Stimulated activated memory B cell treated with anti-CD40 and anti-IgM and Interleukin-4, amounts not matched to agents 10 μg/mL and 1 μg/mL and 100 μg/mL, for 72 hours (primary cell): ENCODE data around the gene PLK1.
"Not testable (repeated sequence)": the region's sequence is repeated elsewhere in the genome, so short reads cannot be mapped to it uniquely, and the experiment has no call there.

Experiments used
- ATAC-seq: fragments of 150-1000 bp; cut with Tn5 transposase; 2 replicates; pipeline ENCODE4 v1.10.0; 2021
- H3K27ac Mint-ChIP-seq: one replicate; pipeline ENCODE4 v1.8.0; 2022; ENCODE audit warnings: mild to moderate bottlenecking, mixed read lengths
- H3K27me3 Mint-ChIP-seq: one replicate; pipeline ENCODE4 v1.8.0; 2022; ENCODE audit warnings: mixed read lengths
- H3K36me3 Mint-ChIP-seq: one replicate; pipeline ENCODE4 v1.8.0; 2022; ENCODE audit warnings: mixed read lengths
- H3K4me1 Mint-ChIP-seq: one replicate; pipeline ENCODE4 v1.8.0; 2022; ENCODE audit warnings: mixed read lengths
- H3K4me3 Mint-ChIP-seq: one replicate; pipeline ENCODE4 v1.8.0; 2022; ENCODE audit warnings: mild to moderate bottlenecking, moderate library complexity, mixed read lengths
- H3K9me3 Mint-ChIP-seq: one replicate; pipeline ENCODE4 v1.8.0; 2022; ENCODE audit warnings: mixed read lengths

PLK1 gene

DNA sequence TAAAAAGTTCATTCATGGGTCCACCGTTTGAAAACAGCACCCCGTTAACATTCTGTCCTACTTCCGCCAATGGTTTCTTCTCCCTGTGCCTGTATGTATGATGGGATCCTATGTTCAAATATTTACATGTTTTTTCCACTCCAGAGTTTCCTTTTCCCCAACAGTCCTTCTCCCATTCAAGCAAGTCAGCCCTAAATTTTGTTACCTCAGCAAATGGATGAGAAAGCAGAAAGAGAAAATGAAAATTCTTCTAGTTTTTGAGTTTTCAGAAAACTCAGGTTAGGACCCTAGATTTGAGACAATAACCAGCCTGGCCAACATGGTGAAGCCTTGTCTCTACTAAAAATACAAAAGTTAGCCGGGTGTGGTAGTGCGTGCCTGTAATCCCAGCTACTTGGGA, 37.8 kb downstream of the PLK1 start:
- Mint-ChIP-seq H3K27ac (no peak overlapping the region), H3K4me1 (no peaks in the 10 kb centered on the region), H3K4me3 (no peak overlapping the region), H3K36me3 (no peaks in the 10 kb centered on the region), H3K9me3 (no peaks in the 10 kb centered on the region), H3K27me3 (peaks cover 48% of the 10 kb centered on the region)
- no peak for ATAC-seq

DNA sequence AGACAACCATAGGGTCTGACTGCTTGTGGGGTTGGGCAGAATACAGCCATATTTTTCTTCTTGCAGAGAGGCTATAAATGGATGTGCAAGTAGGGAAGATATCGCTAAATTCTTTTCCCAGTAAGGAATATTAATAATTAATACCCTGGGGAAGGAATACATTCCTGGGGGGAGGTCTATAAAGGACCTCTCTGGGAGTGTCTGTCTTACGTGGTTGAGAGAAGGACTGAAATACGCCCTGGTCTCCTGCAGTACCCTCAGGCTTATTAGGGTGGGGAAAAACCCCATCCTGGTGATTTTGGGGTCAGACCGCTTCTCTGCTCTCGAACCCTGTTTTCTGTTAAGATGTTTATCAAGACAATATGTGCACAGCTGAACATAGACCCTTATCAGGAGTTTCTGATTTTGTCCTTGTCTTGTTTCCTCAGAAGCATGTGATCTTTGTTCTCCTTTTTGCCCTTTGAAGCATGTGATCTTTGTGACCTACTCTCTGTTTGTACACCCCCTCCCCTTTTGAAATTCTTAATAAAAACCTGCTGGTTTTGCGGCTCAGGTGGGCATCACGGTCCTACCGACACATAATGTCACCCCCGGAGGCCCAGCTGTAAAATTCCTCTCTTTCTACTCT, 44.0 kb downstream of the PLK1 start:
- H3K4me1 Mint-ChIP-seq, H3K4me3 Mint-ChIP-seq, H3K27ac Mint-ChIP-seq, ATAC-seq, H3K36me3 Mint-ChIP-seq, H3K9me3 Mint-ChIP-seq: not testable (repeated sequence)
- H3K27me3 Mint-ChIP-seq, result peaks cover 23% of the 10 kb centered on the region

DNA sequence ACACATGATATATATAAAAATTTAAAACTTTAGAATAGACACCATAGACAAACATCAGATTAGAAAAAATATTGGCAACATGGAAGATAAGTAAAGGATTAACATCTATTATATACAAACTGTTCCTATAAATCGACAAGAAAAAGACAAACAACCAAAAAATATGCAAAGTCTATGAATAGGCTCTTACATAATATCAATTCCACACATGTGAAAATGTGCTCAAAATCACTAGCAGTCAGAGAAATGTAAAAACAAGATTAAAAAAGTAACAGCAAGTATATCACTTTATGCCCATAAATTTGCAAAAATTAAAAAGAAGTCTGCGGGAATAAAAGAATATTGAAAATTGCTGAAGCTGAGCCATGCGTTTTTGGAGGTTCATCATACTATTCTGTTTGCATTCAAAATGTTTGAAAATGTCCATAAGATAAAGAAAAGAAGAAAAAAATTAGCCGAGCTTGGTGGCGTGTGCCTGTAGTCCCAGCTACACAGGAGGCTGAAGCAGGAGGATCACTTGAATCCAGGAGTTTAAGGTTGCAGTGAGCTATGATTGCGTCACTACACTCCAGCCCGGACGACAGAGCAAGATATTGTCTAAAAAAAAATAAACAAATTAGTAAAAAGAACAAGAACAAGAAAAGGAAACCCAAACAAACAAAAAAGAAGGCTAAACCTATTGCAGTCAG, 45.6 kb downstream of the PLK1 start:
- Mint-ChIP-seq H3K4me1 (peaks cover 6% of the 10 kb centered on the region), H3K27ac (no peak overlapping the region), H3K36me3 (peaks cover 5% of the 10 kb centered on the region), H3K27me3 (peaks cover 18% of the 10 kb centered on the region), H3K9me3 (peaks cover 6% of the 10 kb centered on the region), H3K4me3 (no peak overlapping the region)
- ATAC-seq, result no peak

DNA sequence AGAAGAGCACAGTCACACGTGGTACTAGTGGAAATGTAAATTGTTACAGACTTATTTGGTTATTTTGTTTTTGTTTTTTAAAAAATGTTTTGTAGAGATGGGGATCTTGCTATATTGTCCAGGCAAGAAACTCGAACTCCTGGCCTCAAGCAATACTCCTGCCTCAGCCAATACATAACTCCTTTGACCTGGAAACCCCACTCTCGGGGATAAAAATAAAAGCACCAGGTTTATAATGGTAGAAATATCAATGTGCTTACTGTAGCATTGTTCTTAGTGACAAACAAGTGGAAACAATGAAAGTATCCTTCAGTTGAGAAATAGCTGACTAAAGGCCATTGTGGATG, 46.1 kb downstream of the PLK1 start:
- Mint-ChIP-seq H3K27ac (no peak overlapping the region), H3K36me3 (peaks cover 5% of the 10 kb centered on the region), H3K4me1 (peaks cover 6% of the 10 kb centered on the region), H3K4me3 (no peak overlapping the region), H3K27me3 (peaks cover 22% of the 10 kb centered on the region), H3K9me3 (peaks cover 6% of the 10 kb centered on the region)
- no peak for ATAC-seq

DNA sequence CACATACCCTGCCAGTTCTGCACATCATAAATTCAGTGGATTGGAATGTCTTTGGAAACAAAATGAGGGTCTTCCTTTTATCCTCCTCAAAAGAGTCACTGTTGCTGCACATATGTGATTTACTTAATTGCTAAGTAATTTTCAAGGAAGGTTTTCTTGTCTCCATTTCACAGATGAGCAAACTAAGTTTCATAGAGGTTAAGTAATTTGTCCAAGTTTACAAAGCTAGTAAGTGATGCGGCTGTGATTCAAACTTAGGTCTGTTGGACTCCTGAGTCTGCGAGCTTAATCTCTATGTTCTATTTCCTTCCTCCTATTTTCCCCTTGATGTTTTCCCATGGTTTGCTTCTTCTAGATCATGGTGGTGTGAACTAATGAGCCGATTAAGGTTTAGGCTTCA, 48.0 kb downstream of the PLK1 start:
- Mint-ChIP-seq H3K27me3 (peaks cover 28% of the 10 kb centered on the region), H3K27ac (no peak overlapping the region), H3K9me3 (peaks cover 6% of the 10 kb centered on the region)

DNA sequence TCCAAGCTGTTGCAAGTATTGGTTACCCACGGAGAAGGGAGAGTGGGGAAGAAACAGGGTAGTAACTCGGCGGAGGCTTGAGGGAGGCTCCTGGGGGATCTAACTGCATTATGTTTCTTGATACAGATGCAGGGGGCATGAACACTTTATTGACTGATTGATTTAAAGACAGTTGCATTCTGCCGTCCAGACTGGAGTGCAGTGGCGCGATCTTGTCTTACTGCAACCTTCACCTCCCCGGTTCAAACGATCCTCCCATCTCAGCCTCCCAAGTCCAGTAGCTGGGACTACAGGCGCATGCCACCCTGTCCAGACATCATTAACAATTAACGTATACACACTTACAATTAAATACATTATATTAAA, 49.4 kb downstream of the PLK1 start:
- Mint-ChIP-seq H3K27me3 (peaks cover 23% of the 10 kb centered on the region), H3K9me3 (peaks cover 2% of the 10 kb centered on the region), H3K36me3 (peaks cover 3% of the 10 kb centered on the region), H3K4me3 (no peak overlapping the region), H3K4me1 (peaks cover 6% of the 10 kb centered on the region), H3K27ac (peak overlapping the region; percentile 5)
- ATAC-seq, result no peak

More for the DNA sequence above, 48.0 kb downstream of the PLK1 start:
- Mint-ChIP-seq H3K4me1 (peaks cover 6% of the 10 kb centered on the region), H3K36me3 (peaks cover 5% of the 10 kb centered on the region), H3K4me3 (no peak overlapping the region)
- no peak for ATAC-seq

DNA sequence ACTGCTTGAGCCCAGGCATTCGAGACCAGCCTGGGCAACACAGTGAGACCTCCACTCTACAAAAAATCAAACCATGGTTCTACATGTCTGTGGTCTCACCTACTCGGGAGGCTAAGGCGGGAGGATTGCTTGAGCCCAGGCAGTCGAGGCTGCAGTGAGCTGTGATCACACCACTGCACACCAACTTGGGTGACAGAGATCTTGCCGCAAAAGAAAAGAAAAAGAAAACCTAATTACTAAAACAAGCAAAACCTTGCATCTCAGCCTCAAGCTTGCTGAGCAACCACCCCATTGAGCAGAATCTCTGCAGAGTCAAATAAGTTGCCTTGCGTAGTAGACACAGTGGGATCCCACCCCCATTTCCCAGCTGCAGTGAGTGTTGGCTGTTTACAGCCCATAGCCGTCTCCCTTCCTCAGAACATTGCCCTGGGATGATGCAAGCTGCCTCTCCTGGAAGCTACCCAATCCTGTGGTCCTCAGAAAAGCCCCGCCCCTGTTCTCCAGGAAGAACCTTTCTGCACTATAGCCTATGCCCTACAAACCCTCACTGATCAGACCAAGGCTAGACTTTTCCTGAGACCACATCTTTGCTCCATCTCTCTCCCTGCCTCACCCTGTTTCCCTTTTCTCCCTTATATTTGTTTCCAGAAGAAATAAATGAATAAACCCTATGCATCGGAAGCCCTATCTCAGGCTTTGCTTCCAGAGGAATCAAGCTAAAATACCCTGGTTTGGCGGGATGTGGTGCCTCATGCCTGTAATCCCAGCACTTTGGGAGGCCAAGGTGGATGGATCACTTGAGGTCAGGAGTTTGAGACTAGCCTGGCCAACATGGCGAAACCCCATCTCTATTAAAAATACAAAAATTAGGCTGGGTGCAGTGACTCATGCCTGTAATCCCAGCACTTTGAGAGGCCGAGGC, 51.1 kb downstream of the PLK1 start:
- H3K4me1 Mint-ChIP-seq, result peaks cover 8% of the 10 kb centered on the region
- no peaks in the 10 kb centered on the region for H3K9me3 Mint-ChIP-seq
- no peak overlapping the region for H3K4me3 Mint-ChIP-seq
- no peak for ATAC-seq
- H3K27ac Mint-ChIP-seq, result no peak overlapping the region
- H3K36me3 Mint-ChIP-seq, result no peaks in the 10 kb centered on the region
- peaks cover 11% of the 10 kb centered on the region for H3K27me3 Mint-ChIP-seq

DNA sequence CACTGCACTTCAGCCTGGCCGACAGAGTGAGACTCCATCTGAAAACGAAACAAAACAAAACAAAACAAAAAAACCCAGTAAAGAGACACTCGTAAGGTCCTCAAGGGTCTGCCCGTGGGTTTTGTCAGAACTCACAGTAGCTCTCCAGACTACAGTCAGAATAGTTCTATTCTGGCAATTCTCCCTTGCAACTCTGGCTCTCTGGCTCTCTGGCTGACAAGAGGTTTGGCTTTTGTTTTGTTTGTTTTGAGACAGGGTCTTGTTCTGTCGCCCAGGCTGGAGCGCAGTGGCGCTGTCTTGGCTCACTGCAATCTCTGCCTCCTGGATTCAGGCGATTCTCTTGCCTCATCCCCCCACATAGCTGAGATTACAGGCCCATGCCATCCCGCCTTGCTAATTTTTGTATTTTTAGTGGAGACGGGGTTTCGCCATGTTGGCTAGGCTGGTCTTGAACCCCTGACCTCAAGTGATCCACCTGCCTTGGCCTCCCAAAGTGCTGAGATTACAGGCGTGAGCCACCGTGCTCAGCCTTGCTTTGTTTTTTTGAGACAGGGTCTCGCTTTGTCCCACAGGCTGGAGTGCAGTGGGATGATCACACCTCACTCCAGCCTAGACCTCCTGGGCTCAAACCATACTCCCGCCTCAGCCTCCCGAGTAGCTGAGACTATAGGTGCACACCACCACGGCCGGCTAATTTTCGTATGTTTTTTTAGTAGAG, 55.6 kb downstream of the PLK1 start:
- peaks cover 11% of the 10 kb centered on the region for H3K27me3 Mint-ChIP-seq
- H3K9me3 Mint-ChIP-seq, result no peaks in the 10 kb centered on the region
- no peak for ATAC-seq
- H3K27ac Mint-ChIP-seq, result peak overlapping the region; percentile 77
- no peaks in the 10 kb centered on the region for H3K36me3 Mint-ChIP-seq
- H3K4me1 Mint-ChIP-seq, result peaks cover 7% of the 10 kb centered on the region
- H3K4me3 Mint-ChIP-seq, result no peak overlapping the region

DNA sequence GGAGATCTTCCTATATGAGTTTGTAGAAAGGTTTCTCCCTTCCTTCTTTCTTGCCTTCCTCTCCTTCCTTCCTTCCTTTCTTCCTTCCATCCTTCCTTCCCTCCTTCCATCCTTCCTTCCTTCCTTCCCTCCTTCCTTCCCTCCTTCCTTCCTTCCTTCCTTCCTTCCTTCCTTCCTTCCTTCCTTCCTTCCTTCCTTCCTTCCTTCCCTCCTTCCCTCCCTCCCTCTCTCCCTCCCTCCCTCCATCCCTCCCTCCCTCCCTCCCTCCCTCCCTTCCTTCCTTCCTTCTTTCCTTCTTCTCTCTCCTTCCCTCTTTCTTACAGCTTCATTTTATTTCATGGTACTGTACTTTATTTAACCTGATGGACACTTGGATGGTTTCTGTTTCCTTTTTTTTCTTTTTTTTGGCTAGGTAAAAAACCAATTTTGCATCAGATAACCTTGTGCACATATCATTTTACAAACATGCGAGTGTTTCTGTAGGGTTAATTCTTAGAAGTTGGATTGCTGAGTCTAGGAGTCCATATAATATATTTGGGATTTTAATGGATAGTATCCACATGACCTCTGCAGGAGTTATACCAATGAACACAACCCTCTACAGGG, 58.8 kb downstream of the PLK1 start:
- not testable (repeated sequence) for H3K36me3 Mint-ChIP-seq, ATAC-seq, H3K4me3 Mint-ChIP-seq, H3K27ac Mint-ChIP-seq, H3K4me1 Mint-ChIP-seq, H3K9me3 Mint-ChIP-seq
- peaks cover 12% of the 10 kb centered on the region for H3K27me3 Mint-ChIP-seq

DNA sequence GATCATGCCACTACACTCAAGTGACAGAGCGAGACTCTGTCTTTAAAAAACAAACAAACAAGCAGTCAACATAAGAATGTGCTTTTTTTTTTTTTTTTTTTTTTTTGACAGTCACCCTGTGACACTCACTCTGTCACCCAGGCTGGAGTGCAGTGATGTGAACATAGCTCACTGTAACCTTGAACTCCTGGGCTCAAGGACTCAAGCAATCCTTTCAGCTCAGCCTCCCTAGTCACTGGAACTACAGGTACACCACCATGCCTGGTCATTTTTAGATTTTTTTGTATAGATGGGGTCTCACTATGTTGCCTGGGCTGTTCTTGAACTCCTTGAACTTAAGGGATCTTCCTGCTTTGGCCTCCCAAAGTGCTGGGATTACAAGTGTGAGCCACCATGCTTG, 60.8 kb downstream of the PLK1 start:
- Mint-ChIP-seq H3K4me3 (no peak overlapping the region), H3K4me1 (peaks cover 7% of the 10 kb centered on the region), H3K27ac (no peak overlapping the region), H3K36me3 (no peaks in the 10 kb centered on the region), H3K9me3 (no peaks in the 10 kb centered on the region), H3K27me3 (peaks cover 31% of the 10 kb centered on the region)
- ATAC-seq, result no peak
